Suprapubic skin (tissue), 4 donors: ENCODE measurements around the gene GATA1.

ENCODE experiments used
- EP300 ChIP-seq: sonication (generic); formaldehyde crosslinking; IDR thresholded peaks from one replicate; pipeline ENCODE4 v1.6.1; 2017; ENCODE audit warnings: antibody characterized with exemption
- POLR2A ChIP-seq, 2 donors: fragments of 450-650 bp; IDR thresholded peaks; one replicate each; pipeline ENCODE4 v1.6.1; 2017; ENCODE audit warnings: antibody characterized with exemption in 2 of 2, mild to moderate bottlenecking in 2 of 2, moderate library complexity in 2 of 2
- POLR2AphosphoS5 ChIP-seq, 3 donors: sonication (generic); formaldehyde crosslinking; IDR thresholded peaks; one replicate each; pipeline ENCODE4 v1.6.1; 2017; ENCODE audit warnings: antibody characterized with exemption in 3 of 3
- TF ChIP-seq, protein P1 (sequence below), 2 donors: fragments of 200-600 bp in 1 of 2; fragments of 450-650 bp in 1 of 2; sonication (generic) in 1 of 2; IDR thresholded peaks; one replicate each; pipeline ENCODE4 v1.5.1; 2016 to 2019; ENCODE audit warnings: antibody characterized with exemption in 2 of 2, mild to moderate bottlenecking in 1 of 2, moderate library complexity in 1 of 2

DNA sequence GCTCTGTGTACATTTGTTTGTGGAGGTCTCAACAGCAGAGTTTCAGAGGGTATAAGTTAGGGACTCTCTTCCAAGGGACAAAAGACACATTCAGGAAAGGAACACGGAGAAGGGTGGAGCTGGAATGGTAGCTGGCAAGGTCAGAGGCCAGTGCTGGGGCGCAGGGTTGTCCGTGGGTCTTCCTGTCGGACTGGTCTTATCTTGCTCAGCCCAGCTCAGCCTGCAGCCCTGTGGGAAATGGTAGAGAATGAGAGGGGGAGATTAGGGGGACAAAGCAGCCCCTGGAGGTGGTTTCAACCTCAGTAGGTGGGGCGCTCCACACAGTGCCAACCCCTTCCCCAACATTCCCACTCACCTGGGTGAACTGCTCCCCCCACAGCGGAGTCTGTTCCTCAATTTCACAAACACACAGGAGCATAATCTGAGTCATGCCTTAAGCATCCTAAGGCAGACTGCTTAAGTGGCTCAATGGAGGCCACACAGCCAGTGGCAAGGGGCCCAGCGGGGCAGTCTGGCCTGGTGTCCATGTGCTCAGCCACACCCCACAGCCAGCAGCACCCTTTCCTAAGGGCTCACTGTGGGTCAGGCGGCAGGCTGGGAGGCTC lies 8.6 kb downstream of the GATA1 start:
- TF ChIP-seq, protein P1, sequence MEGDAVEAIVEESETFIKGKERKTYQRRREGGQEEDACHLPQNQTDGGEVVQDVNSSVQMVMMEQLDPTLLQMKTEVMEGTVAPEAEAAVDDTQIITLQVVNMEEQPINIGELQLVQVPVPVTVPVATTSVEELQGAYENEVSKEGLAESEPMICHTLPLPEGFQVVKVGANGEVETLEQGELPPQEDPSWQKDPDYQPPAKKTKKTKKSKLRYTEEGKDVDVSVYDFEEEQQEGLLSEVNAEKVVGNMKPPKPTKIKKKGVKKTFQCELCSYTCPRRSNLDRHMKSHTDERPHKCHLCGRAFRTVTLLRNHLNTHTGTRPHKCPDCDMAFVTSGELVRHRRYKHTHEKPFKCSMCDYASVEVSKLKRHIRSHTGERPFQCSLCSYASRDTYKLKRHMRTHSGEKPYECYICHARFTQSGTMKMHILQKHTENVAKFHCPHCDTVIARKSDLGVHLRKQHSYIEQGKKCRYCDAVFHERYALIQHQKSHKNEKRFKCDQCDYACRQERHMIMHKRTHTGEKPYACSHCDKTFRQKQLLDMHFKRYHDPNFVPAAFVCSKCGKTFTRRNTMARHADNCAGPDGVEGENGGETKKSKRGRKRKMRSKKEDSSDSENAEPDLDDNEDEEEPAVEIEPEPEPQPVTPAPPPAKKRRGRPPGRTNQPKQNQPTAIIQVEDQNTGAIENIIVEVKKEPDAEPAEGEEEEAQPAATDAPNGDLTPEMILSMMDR (IDR thresholded peaks at IDR 0.05): no peak
- TF ChIP-seq EP300 (no peak), POLR2AphosphoS5 (IDR thresholded peaks at IDR 0.05) (no peak), POLR2A (IDR thresholded peaks at IDR 0.05) (no peak)
